HTR-8/SVneo (cell line): Measurements from ENCODE around the gene OPRM1.
"Not testable (repeated sequence)": the region's sequence is repeated elsewhere in the genome, so short reads cannot be mapped to it uniquely, and the experiment has no call there.

Experiments used
- DNase-seq: peaks from one replicate; pipeline ENCODE4 v3.0.0; 2011; ENCODE audit warnings: low spot score, mixed read lengths; ENCODE audit not compliant: insufficient read length
- FAIRE-seq: peaks from 2 replicates; lab custom pipeline; 2011; peaks lifted over from hg19 to GRCh38; lab: Jason Lieb, UNC

Gene OPRM1

GRCh38 chr6:154197196-154197860, 158.3 kb downstream of the OPRM1 start:
- DNase-seq (no peak), FAIRE-seq (no peak)

- not testable (repeated sequence) for FAIRE-seq, DNase-seq
Observed at GRCh38 chr6:154201688-154202087, 162.6 kb downstream of the OPRM1 start.

- FAIRE-seq, result no peak
Observed at GRCh38 chr6:154202339-154202738, 163.3 kb downstream of the OPRM1 start.

GRCh38 chr6:154202958-154203357, 163.9 kb downstream of the OPRM1 start:
- no peak for FAIRE-seq
- DNase-seq, result no peak

More at GRCh38 chr6:154202339-154202738, 163.3 kb downstream of the OPRM1 start:
- DNase-seq, result no peak

GRCh38 chr6:154206141-154206540, 167.1 kb downstream of the OPRM1 start:
- FAIRE-seq (no peak), DNase-seq (no peak)

- no peak for FAIRE-seq
- DNase-seq, result no peak
Observed at GRCh38 chr6:154206996-154207395, 168.0 kb downstream of the OPRM1 start.

GRCh38 chr6:154209555-154209954, 170.5 kb downstream of the OPRM1 start:
- FAIRE-seq, result no peak
- no peak for DNase-seq

GRCh38 chr6:154210678-154211077, 171.6 kb downstream of the OPRM1 start:
- FAIRE-seq (no peak), DNase-seq (no peak)

- FAIRE-seq, result no peak
- DNase-seq, result no peak
Observed at GRCh38 chr6:154213782-154214181, 174.7 kb downstream of the OPRM1 start.

- FAIRE-seq (no peak), DNase-seq (no peak)
Observed at GRCh38 chr6:154218301-154218700, 179.3 kb downstream of the OPRM1 start.

- FAIRE-seq, result no peak
Observed at GRCh38 chr6:154218787-154219186, 179.7 kb downstream of the OPRM1 start.

GRCh38 chr6:154219250-154219649, 180.2 kb downstream of the OPRM1 start:
- FAIRE-seq, result no peak
- DNase-seq, result no peak

More at GRCh38 chr6:154218787-154219186, 179.7 kb downstream of the OPRM1 start:
- DNase-seq, result no peak

- FAIRE-seq (no peak), DNase-seq (no peak)
Observed at GRCh38 chr6:154222716-154223115, 183.7 kb downstream of the OPRM1 start.

GRCh38 chr6:154223296-154223695, 184.3 kb downstream of the OPRM1 start:
- FAIRE-seq (no peak), DNase-seq (no peak)

GRCh38 chr6:154226461-154226860, 187.4 kb downstream of the OPRM1 start:
- FAIRE-seq (no peak), DNase-seq (no peak)

- DNase-seq (no peak), FAIRE-seq (no peak)
Observed at GRCh38 chr6:154227862-154228520, 189.0 kb downstream of the OPRM1 start.

GRCh38 chr6:154228521-154228905, 189.5 kb downstream of the OPRM1 start:
- DNase-seq (no peak), FAIRE-seq (no peak)

- FAIRE-seq, result no peak
- no peak for DNase-seq
Observed at GRCh38 chr6:154229786-154230185, 190.7 kb downstream of the OPRM1 start.

- no peak for DNase-seq
- FAIRE-seq, result no peak
Observed at GRCh38 chr6:154230393-154230792, 191.4 kb downstream of the OPRM1 start.

GRCh38 chr6:154230910-154231595, 192.0 kb downstream of the OPRM1 start:
- no peak for FAIRE-seq
- no peak for DNase-seq
